GM21360 (cell line): ENCODE measurements around the gene TPRN.

ENCODE experiments used
- ATAC-seq: cut with Tn5 transposase; IDR thresholded peaks from one replicate; pipeline ENCODE4 v1.9.1; 2021; ENCODE audit warnings: mild to moderate bottlenecking, moderate library complexity; ENCODE audit not compliant: unreplicated experiment

The TPRN gene

DNA sequence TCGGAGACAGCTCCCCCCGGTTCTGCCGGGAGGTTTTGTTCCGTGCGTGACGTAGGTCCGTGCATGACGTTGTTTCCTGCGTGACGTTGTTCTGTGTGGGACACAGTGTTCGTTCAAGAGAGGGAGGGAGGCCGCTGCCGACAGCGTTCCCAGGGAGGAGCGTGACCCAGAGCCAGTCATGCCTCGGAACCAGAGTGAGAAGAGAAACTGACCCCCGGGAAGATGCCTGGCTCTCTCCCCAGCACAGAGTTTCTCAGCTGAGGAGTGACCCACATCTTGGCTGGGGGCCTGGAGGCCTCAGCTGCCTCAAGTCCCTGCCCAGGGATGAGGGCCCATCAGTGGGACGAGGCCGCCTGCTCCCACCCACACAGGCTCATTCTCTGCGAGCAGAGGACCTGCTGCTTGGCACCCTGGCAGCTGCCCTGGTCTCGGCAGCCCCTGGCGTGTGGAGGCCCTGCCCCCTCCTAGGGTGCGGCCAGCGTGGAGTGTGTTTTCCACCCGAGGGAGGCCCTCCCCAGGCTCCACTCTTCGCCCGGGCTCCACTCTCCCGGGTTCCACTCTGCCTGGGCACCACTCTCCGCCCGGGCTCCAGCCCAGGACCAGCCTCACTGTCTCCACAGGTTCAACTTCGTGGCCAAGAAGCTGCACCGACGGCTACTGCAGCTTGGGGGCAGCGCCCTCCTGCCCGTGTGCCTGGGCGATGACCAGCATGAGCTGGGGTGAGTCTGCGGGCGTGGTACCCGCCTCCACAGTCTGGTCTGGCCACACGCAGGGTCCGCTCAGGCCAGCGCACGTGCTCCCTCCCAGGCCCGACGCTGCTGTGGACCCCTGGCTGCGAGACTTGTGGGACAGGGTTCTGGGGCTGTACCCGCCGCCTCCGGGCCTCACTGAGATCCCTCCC, 12.9 kb upstream of the TPRN start:
- no peak for ATAC-seq

DNA sequence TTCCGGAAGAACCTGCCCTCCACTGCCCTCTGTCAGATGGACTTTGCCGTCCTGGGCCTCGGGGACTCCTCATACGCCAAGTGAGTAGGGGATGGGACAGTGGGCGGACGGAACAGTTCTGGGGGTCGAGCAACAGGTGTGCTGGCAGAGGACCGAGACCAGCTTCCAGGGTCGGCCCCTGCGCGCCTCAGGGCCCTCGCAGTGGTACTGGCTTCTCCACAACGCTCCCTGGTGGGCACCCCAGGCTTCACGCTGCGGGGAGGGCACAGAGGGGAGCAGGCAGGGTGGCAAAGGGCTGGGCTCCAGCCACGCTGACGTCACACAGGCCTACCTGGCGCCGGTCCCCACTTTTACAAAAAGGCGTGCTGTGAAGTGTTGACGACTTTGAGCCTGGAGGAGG, 12.0 kb upstream of the TPRN start:
- no peak for ATAC-seq

DNA sequence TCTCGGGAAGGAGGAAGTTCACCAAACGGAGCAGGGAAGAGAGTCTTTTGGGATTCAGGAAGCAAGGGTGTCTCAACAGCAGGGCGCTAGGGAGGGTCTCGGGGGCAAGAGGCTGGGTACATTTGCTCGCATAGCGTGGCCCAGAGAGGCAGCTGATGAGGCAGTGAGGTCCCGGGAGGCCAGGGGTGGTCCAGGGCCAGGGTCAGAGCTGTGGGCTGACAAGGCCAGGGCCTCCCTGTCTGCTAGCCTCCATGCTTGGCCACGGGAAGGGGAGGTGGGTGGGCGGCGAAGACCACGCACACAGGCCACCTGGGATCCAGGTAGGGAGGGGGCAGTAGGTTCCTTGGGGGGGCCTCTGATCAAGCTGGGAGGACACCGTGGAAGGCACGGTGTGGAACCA, 11.0 kb upstream of the TPRN start:
- no peak for ATAC-seq

DNA sequence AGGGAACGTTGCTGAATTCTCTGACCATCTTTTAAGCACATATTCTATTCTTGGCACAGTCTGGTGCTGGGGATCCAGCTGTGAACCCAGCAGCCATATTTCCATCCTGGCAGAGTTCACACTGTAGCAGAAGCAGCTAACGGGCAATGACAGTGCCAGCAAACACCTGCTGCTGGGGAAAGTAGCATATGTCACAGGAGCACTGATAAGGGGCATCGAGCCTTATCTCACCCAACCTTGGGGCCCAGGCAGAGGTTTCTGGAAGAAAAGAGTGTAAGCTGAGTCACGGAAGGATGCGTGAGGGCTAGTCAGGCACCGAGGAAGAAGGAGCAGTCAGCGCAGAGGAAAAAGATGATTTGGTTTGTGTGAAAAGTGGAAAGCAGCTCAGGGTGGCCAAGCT, 6.1 kb upstream of the TPRN start:
- no peak for ATAC-seq

DNA sequence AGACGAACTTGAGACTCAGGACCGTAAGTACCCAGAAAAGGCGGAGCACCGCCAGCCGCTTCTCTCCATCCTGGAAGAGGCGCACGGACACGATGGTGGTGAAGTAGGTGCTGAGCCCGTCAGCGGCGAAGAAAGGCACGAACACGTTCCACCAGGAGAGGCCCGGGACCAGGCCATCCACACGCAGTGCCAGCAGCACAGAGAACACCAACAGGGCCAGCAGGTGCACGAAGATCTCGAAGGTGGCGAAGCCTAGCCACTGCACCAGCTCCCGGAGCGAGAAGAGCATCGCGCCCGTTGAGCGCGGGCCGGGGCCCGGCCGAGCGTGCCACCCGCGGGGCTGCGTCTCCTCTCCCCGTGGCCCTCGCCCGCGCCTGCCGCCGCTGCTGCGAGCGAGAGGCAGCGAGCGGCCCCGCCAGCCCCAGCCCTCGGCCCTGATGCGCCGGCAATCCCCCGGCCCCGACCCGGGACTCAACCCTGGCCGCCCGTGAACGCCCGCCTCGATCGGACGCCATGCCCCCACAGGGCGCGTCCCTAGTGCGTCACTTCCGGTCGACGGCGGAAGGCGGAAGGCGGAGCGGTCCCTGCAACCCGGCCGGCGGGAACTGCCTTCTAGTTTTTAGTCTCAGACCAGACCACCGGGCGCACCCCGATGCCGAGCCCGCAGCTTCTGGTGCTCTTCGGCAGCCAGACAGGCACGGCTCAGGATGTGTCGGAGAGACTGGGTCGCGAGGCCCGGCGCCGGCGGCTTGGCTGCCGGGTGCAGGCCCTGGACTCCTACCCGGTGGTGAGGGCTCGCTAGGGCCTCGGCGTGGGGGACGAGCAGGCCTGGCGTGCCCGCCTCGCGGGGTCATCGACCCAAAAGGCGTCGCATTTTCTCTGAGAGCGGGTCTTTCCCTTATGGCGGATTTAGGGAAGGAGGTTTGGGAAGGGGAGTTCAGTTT, 4.9 kb upstream of the TPRN start, which contains the start of the genes NDOR1 and TMEM203:
TSS of gene NDOR1 (plus strand) at position 575 of the 944 bp plus-strand sequence. CDS start at position 653, 78 bp downstream.
TSS of gene TMEM203 (minus strand) at position 523 of the 944 bp plus-strand sequence. CDS start at position 289, 234 bp downstream.
- peak; percentile 43 for ATAC-seq

DNA sequence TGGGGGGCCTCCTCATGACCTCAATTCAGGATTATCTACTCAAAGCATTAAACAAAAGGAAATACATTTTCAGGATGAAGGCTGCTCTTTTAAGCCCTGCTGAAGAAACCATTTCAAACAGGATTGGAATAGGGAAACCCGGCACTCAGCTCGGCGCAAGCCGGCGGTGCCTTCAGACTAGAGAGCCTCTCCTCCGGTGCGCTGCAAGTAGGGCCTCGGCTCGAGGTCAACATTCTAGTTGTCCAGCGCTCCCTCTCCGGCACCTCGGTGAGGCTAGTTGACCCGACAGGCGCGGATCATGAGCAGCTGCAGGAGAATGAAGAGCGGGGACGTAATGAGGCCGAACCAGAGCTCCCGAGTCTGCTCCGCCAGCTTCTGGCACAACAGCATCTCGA, 4.2 kb upstream of the TPRN start:
- ATAC-seq, result no peak

DNA sequence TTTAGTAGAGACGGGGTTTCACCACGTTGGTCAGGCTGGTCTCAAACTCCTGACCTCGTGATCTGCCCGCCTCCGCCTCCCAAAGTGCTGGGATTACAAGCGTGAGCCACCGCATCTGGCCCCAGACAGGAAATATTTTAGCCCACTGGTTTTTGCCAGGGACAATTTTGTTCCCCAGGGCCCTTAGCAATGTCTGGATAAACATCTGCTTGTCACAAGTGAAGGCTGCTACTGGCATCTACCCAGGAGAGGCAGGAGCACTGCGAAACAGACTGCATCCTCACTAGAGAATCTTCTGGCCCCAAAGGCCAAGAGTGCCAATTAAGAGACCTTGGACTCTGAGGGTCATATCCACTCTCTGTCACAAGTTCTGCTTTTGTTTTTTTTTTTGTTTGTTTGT, 2.4 kb upstream of the TPRN start:
- no peak for ATAC-seq

DNA sequence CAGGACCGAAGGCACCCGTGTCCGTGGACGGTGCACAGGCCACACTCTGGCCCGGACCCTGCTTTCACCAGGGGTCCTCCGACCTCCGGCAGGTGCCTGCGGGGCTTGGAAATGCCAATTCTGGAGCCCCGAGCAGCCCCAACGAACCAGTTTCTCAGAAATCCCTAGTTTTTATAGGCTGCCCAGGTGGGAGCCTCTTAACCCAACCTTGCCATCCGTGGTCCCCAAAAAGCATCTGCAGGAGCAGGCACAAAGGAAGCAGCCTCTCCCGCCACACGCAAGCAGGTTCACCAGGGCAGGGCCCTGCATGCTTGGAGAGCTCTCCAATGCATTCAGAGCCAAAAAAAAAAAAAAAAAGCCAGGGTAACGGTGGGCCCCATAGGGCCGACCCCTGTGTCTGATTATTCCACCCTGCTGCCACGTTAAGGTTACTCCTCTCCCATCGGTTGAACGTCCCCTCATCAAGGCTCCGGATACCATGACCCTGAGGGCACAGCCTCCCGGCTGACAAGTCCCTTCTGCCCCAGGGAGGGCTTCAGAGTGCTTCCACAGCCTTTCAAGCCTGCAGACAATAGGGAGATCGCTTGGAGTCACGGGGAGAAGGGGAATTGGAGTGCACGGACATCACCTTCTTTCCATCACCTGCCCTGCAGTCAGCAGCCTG, 796 bp upstream of the TPRN start:
- no peak for ATAC-seq

DNA sequence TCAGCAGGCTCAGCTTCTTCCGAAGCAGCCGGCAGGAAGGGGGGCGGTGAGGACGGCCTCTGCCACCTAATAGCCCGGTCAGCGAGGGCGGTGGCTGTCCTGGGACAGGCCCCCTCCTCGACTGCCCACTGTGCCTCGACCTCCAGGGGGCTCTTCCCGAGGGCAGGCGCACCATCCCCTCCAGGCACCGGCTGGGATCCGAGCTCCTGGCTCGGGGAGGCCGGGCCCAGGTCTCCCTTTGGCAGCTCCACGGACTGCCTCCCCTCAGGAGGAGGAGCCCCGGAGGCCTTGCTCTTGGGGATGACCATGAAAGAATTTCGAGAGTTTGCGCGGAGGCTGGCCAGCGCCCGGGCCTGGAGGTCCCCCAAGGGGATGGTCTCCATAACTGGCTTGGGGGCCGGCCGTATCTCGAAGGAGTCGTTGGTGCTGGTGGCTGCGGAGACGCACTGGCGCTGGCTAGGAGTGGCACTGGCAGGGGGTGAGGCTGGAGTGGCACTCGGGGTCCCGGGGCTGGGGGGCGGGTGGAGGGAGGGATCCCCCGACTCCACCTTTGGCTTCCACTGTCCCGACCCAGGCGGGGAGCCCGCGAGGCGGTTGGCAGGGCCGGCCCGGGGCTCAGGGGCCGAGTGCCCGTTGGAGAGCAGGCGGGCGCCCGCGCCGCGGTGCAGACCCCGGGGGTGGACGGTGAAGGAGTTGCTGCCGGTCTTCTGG, 975 bp downstream of the TPRN start:
- ATAC-seq, result no peak

DNA sequence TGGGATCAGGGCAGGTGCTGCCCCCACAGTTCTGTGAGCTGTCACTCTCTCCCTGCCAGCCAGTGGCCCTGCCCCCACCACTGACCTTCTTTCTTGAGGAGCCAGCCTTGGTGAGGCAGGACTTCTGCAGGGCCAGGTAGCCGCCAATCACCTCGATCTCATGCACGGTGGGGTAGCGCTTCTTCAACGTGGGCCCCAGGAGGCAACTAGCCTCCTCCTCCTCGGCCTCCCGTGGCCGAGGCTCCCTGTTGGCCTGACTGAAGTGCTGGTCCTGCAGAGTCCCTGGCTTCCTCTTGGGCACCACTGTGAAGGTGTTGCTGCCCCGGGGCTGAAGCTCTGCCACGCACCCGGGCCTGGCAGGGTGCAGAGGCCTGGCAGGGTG, 1.6 kb downstream of the TPRN start:
- ATAC-seq, result no peak

DNA sequence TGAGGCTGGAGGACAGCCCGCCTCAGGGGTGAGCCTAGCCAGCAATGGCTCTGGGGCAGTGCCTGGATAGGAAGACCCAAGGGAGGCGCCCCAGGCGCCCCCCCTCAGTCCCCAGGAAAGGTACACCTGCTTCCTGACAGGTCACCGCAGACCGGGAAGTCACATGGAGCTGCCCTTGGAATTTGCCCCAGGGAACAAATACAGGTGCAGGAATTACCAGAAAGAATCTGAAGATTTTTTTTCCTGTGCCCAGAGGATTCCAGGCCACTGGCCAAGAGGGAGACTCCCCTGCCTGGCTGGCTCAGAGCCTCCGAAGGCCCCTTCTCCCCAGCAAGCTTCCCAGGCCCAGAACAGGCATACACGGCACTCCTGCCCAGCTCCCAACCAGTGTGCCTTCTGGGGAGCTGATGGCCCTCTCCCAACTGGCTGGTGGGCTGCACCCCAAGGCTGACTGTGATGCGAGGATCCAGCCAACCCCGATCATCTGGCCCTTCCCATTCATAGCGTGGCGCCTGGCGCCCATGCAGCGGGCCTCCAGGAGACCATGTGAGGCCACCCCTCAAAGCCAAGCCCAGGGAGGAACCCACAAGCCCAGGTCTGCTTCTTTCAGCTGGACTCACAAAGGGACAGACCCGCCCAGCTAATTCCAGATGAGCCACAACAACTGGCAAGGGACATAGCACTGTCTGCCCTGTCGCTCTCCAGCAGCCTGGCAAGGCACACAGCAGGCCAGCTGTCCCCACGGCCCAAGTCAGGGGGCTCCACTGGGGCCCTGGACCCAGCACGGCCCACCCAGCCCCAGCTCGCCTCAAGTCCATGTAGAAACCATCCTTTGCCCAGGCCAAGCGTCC, 2.3 kb downstream of the TPRN start:
- no peak for ATAC-seq

DNA sequence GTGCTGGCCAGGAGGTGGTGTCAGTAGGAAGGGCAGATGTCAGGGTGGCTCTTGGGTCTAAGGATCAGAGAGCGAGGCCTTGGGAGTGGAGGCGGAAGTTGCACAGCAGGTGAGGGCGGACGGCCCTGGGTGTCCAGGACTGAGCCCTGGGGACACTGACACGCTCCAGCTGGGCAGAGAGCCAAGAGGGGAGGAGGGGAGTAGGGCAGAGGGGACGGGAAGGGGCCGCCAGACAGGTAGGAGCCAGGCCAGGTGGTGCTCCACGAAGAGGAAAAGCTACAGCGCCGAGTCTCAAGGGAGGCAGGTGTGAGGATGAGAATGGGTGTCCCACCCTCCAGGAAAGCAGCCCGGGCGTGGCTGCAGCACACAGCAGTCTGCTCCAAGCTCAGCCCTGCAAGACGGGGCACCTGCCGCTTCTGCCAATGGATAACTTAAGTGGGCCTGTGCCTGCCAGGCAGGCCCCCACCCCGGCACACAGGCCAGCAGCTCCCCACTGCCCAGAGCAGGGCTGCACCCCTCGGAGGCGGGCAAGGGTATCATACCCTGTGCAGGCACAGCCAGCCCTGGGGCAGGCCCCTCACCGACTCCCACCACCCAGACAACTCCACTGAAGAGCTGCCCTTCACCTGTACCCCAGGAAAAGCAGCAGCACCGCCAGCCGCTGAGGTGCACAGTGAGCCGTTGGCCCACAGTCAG, 4.9 kb downstream of the TPRN start:
- ATAC-seq, result no peak

DNA sequence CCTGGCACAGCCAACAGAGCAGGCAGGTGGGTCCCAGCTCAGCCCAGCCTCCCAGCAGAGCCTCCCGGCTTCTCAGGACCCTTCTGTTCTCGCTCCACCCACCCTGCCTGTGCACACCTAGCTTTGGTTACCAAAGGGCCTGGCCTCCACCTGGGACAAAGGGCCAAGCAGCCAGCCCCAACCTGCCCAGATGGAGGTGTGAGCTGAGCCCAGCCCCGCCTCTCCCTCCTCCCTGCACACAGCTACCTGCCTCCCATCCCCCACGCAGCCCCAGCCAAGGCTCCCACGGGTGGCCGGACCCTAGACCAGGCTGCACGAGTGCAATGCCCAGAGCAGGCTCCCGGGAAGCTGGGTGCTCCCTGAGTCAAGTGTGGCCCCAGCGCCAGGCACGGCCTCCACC, 5.6 kb downstream of the TPRN start:
- no peak for ATAC-seq

DNA sequence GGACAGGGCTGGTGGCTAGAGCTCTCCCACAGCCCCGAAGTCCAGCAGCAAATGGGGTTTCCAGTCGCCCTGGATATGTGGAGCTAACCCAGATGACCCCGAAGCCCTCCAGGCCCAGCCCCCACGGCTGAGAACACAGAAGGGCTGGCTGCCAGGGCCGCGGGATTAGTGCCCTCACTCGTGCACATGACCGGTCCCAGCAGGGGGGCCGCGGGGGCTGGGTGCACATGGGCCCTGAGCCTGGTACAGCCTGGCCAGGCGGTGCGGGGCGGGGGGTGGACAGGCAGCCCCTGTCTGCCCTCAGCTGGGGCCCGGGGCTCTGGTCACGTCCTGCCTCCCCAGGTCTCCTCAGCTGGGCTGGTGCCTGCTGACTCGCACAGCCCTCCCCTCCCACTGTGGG, 6.2 kb downstream of the TPRN start:
- ATAC-seq, result no peak

DNA sequence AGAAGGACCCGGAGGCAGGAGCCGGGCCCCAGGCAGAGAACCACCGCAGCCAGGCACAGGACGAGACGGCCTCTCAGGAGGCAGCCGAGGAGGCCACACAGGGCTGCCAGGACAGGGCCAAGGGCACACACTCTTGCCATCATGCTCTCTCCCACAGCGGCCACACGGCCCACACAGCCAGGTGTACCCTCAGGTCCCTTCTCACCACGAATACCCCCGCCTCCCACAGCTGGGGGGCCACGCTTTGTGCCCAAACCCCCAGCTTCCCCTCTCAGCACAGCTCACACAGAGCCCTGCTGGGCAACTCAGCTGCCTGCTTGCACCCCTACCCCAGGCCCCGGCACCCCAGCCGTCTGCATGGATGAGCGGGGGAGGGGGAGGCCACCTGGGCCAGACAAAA, 6.8 kb downstream of the TPRN start:
- no peak for ATAC-seq

DNA sequence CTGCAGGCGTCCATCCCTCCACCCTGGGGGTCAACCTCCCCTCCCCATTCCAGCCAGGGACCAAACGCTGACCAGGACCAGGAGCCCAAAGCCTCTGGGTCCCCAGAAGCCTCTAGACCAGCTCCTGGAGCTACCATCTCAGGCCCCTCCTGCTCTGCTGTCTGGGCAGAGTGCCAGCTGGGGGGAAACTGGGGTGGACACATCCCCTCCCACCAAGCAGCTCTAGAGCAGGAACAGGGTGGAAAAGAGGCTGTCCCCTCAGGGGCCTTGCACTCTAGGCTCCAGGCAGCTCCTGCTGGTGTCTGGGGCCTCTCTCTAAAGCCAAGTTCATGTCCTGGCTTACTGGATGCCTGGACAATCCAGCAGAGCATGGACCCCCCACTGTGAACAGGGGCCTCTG, 7.7 kb downstream of the TPRN start:
- ATAC-seq, result no peak

DNA sequence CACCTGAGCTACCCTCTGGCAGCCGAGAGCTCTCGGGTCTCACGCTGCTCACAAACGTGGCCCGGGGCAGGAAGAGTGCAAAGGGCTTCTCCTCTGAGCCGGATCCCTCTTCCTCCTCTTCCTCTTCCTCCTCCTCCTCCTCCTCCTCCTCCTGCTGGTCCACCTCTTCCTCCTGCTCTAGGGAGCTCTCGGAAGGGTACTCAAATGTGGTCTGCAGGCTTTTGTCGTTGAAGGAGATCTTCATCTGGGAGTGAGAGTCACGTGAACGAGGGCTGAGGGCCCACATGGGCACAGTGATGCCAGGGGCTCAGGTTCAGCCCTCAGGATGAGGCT, 8.1 kb downstream of the TPRN start:
- ATAC-seq, result no peak

DNA sequence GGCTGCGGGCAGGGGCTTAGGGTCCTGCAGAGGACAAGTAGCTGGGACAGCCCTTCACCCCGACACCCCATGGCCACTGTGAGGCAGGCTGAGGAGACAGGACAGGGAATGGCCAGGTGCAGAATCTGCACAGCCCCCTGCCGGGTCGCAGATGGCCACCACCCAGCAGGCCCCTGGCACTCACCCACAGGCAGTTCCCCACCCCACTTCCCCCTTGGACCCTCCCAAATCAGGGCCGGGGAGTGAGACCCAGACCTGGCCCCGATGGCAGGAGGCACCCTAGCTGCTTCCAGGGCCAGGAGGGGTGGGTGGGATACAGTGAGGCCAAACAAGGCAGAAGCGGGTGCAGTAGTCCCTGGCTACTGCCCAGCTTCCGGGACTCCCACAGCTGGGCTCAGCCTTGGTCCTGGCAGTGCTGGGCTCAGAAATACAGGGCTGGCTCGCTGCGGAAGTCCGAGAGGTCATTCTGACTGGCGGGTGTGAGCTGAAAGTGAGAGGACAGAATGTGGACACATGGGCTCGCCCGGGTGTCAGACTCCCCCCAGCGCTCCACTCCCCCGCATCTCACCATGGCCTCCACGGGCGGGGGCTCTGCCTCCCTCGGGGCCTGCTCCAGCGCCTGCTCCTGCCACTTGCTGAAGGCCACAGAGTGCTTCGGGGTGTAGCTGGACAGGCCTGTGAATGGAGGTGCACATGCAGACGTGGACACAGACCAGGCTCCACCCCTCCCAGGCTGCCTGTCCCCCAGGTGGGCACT, 8.7 kb downstream of the TPRN start:
- ATAC-seq, result no peak
